T-helper 2 cell (primary cell): ENCODE results near the gene ELFN2.
"Not testable (repeated sequence)": the region's sequence is repeated elsewhere in the genome, so short reads cannot be mapped to it uniquely, and the experiment has no call there.

Experiments used
- DNase-seq, 5 experiments: peaks; one replicate each; pipeline versions ENCODE4 v3.0.0 to v3.0.0-alpha.2; 2012 to 2022

The ELFN2 gene

GRCh38 chr22:37409459-37410050, 17.7 kb downstream of the ELFN2 start:
- DNase-seq, result no peak

- DNase-seq, result no peak
Measured at GRCh38 chr22:37409031-37409430, 18.2 kb downstream of the ELFN2 start.

GRCh38 chr22:37407856-37408255, 19.4 kb downstream of the ELFN2 start:
- no peak for DNase-seq

- no peak for DNase-seq
Measured at GRCh38 chr22:37406441-37407235, 20.6 kb downstream of the ELFN2 start.

- DNase-seq, result no peak
Measured at GRCh38 chr22:37404091-37404490, 23.2 kb downstream of the ELFN2 start.

- no peak for DNase-seq
Measured at GRCh38 chr22:37403267-37403960, 23.9 kb downstream of the ELFN2 start.

GRCh38 chr22:37402184-37402506, 25.1 kb downstream of the ELFN2 start:
- DNase-seq, result no peak

GRCh38 chr22:37401401-37402183, 25.7 kb downstream of the ELFN2 start:
- no peak for DNase-seq

GRCh38 chr22:37400719-37401118, 26.6 kb downstream of the ELFN2 start:
- no peak for DNase-seq

- DNase-seq, result not testable (repeated sequence)
Measured at GRCh38 chr22:37399457-37399856, 27.8 kb downstream of the ELFN2 start.

- DNase-seq, result no peak
Measured at GRCh38 chr22:37397226-37397625, 30.1 kb downstream of the ELFN2 start.

- DNase-seq, result no peak
Measured at GRCh38 chr22:37396488-37397084, 30.7 kb downstream of the ELFN2 start.

GRCh38 chr22:37394341-37394740, 32.9 kb downstream of the ELFN2 start:
- DNase-seq, result no peak

GRCh38 chr22:37393746-37394145, 33.5 kb downstream of the ELFN2 start:
- no peak for DNase-seq

- DNase-seq, result no peak
Measured at GRCh38 chr22:37392721-37393328, 34.5 kb downstream of the ELFN2 start.

- DNase-seq, result no peak
Measured at GRCh38 chr22:37391702-37392101, 35.6 kb downstream of the ELFN2 start.

- no peak for DNase-seq
Measured at GRCh38 chr22:37390075-37390474, 37.2 kb downstream of the ELFN2 start.

GRCh38 chr22:37388538-37388937, 38.7 kb downstream of the ELFN2 start:
- no peak for DNase-seq

- DNase-seq, result no peak
Measured at GRCh38 chr22:37387793-37388192, 39.5 kb downstream of the ELFN2 start.

GRCh38 chr22:37386441-37386840, 40.8 kb downstream of the ELFN2 start:
- DNase-seq, result no peak

GRCh38 chr22:37384691-37385090, 42.6 kb downstream of the ELFN2 start:
- no peak for DNase-seq

- no peak for DNase-seq
Measured at GRCh38 chr22:37383341-37383740, 43.9 kb downstream of the ELFN2 start.
